PC-9 (cell line): ENCODE measurements around the gene MYO6. TPM values are rescaled to one million over a fixed set of nuclear protein-coding genes. Genes with fewer than 3 reads are reported as not detected.

Experiments used
- BruUV-seq: library from RNA; stranded (reverse); fragments of 400-500 nt; replicated peaks from 2 replicates; lab custom pipeline; 2021; lab: Mats Ljungman, UMichigan
- CTCF ChIA-PET: fragments of 300-600 bp; sonication (Branson Sonifier 250); formaldehyde crosslinking; loops from one replicate; lab custom pipeline; 2022; ENCODE audit warnings: antibody characterized with exemption; lab: Charles Lee
- POLR2A ChIA-PET: fragments of 300-600 bp; sonication (Branson Sonifier 250); formaldehyde crosslinking; loops from one replicate; lab custom pipeline; 2022; ENCODE audit warnings: antibody characterized with exemption; ENCODE audit not compliant: unreplicated experiment; lab: Charles Lee
- DNase-seq, 2 experiments: peaks; one replicate each; pipeline versions ENCODE4 v3.0.0 to v3.0.0-alpha.2; 2015 to 2022; ENCODE audit warnings: mixed read lengths in 1 of 2
- H2AFZ ChIP-seq: fragments of 200-600 bp; sonication (generic); 2 replicates; pipeline ENCODE4 v1.8.1; 2017; ENCODE audit warnings: antibody characterized with exemption
- H3F3A ChIP-seq: fragments of 200-600 bp; sonication (generic); 2 replicates; pipeline ENCODE4 v1.8.1; 2017; ENCODE audit warnings: antibody characterized with exemption, mild to moderate bottlenecking, low read depth; ENCODE audit not compliant: insufficient read depth
- H3K27ac ChIP-seq: fragments of 200-600 bp; sonication (generic); 2 replicates; pipeline ENCODE4 v1.6.1; 2016; ENCODE audit warnings: mixed run types
- H3K27me3 ChIP-seq: fragments of 200-600 bp; sonication (generic); 2 replicates; pipeline ENCODE4 v1.6.1; 2016; ENCODE audit warnings: low read depth, mixed run types; ENCODE audit not compliant: insufficient read depth
- H3K36me3 ChIP-seq: fragments of 200-600 bp; sonication (generic); 2 replicates; pipeline ENCODE4 v1.6.1; 2016; ENCODE audit warnings: low read depth, mixed run types
- H3K4me1 ChIP-seq: fragments of 200-600 bp; sonication (generic); replicated peaks from 2 replicates; pipeline ENCODE4 v1.6.1; 2016; ENCODE audit warnings: mixed run types; ENCODE audit not compliant: insufficient read depth
- H3K4me2 ChIP-seq: fragments of 200-600 bp; sonication (generic); 2 replicates; pipeline ENCODE4 v1.6.1; 2017; ENCODE audit warnings: mixed run types
- H3K4me3 ChIP-seq: fragments of 200-600 bp; sonication (generic); 2 replicates; pipeline ENCODE4 v1.6.1; 2016; ENCODE audit warnings: mixed run types
- H3K79me2 ChIP-seq: fragments of 200-600 bp; sonication (generic); 2 replicates; pipeline ENCODE4 v1.6.1; 2017; ENCODE audit warnings: low read depth, mixed run types
- H3K9me2 ChIP-seq: fragments of 200-600 bp; sonication (generic); 2 replicates; pipeline ENCODE4 v1.8.1; 2017; ENCODE audit warnings: mild to moderate bottlenecking; ENCODE audit not compliant: insufficient read depth
- H3K9me3 ChIP-seq: fragments of 200-600 bp; sonication (generic); 2 replicates; pipeline ENCODE4 v1.8.1; 2016; ENCODE audit warnings: low read depth; ENCODE audit not compliant: insufficient read depth
- H4K20me1 ChIP-seq: fragments of 200-600 bp; sonication (generic); 2 replicates; pipeline ENCODE4 v1.8.1; 2017; ENCODE audit not compliant: insufficient read depth
- CTCF ChIP-seq: fragments of 200-600 bp; sonication (generic); conservative IDR thresholded peaks from 2 replicates; pipeline ENCODE4 v1.6.1; 2017; ENCODE audit warnings: mixed run types, antibody characterized with exemption, mild to moderate bottlenecking, moderate library complexity
- EZH2 ChIP-seq: fragments of 200-600 bp; sonication (generic); IDR thresholded peaks from 2 replicates; pipeline ENCODE4 v1.8.0; 2017; ENCODE audit warnings: antibody characterized with exemption, low read depth
- intact Hi-C: fragments of 100-400 bp; cut with micrococcal nuclease; formaldehyde crosslinking; loops from one replicate; pipeline ENCODE4 v1.10.0; 2022; ENCODE audit not compliant: unreplicated experiment
- total RNA-seq: library from RNA; stranded (reverse); gene quantifications from 2 replicates; pipeline ENCODE4 v1.2.3, GENCODE V29; 2021

Gene MYO6
- total RNA-seq, 1 experiment from 2014 or later = 93.0 TPM

- no peaks in the 10 kb centered on the region for H3K9me3 ChIP-seq
Measured at GRCh38 chr6:75788894-75789293, 39.9 kb downstream of the MYO6 start.

GRCh38 chr6:75791881-75792280 lies 42.8 kb downstream of the MYO6 start:
- H2AFZ ChIP-seq = no peak overlapping the region
- H3K4me1 ChIP-seq = no peaks in the 10 kb centered on the region
- ChIA-PET POLR2A (no interaction called here), CTCF (no interaction called here)
- intact Hi-C loops = loop anchor here (1.0 kb wide), 1 partner anchor 13 kb away; no protein-coding TSS in a partner anchor
- no peak overlapping the region for H3K27ac ChIP-seq
- no peak overlapping the region for H3K4me3 ChIP-seq
- H3K36me3 ChIP-seq = no peaks in the 10 kb centered on the region; the same call in 1 of the 2 replicates
- peaks cover 45% of the 10 kb centered on the region for H3K79me2 ChIP-seq
- H3K4me2 ChIP-seq = no peak overlapping the region
- H3F3A ChIP-seq = peaks cover 7% of the 10 kb centered on the region; the same call in 1 of the 2 replicates
- no peaks in the 10 kb centered on the region for H3K9me3 ChIP-seq
- no peaks in the 10 kb centered on the region for H3K9me2 ChIP-seq
- no peak for DNase-seq
- H4K20me1 ChIP-seq = no peaks in the 10 kb centered on the region; the same call in 1 of the 2 replicates
- TF ChIP-seq CTCF = no peak
- no peak for TF ChIP-seq EZH2
- no peaks in the 10 kb centered on the region for H3K27me3 ChIP-seq
- BruUV-seq = no TSS peak

More at GRCh38 chr6:75788894-75789293, 39.9 kb downstream of the MYO6 start:
- no peak overlapping the region for H2AFZ ChIP-seq
- intact Hi-C loops = no loop called here
- TF ChIP-seq EZH2 = no peak
- no peak for TF ChIP-seq CTCF
- H3K9me2 ChIP-seq = no peaks in the 10 kb centered on the region
- no peaks in the 10 kb centered on the region for H3K4me1 ChIP-seq
- H3K27ac ChIP-seq = no peak overlapping the region
- ChIA-PET CTCF (no interaction called here), POLR2A (no interaction called here)
- H3K4me2 ChIP-seq = no peak overlapping the region
- no peak overlapping the region for H3K4me3 ChIP-seq
- no peak for DNase-seq
- peaks cover 9% of the 10 kb centered on the region; the same call in 1 of the 2 replicates for H3F3A ChIP-seq
- no peaks in the 10 kb centered on the region for H3K27me3 ChIP-seq
- BruUV-seq = no TSS peak
- H3K36me3 ChIP-seq = no peaks in the 10 kb centered on the region; the same call in 1 of the 2 replicates
- peaks cover 31% of the 10 kb centered on the region for H3K79me2 ChIP-seq
- peaks cover 3% of the 10 kb centered on the region; the same call in 1 of the 2 replicates for H4K20me1 ChIP-seq

GRCh38 chr6:75794351-75794846 lies 45.4 kb downstream of the MYO6 start:
- TF ChIP-seq EZH2 (no peak), CTCF (no peak)
- CTCF ChIA-PET = no interaction called here
- H3K4me3 ChIP-seq = no peak overlapping the region

More at GRCh38 chr6:75794351-75794846, 45.4 kb downstream of the MYO6 start:
- Histone ChIP-seq H3K27ac (no peak overlapping the region), H3F3A (peaks cover 3% of the 10 kb centered on the region; the same call in 1 of the 2 replicates), H3K4me2 (no peak overlapping the region), H3K36me3 (no peaks in the 10 kb centered on the region), H3K9me3 (no peaks in the 10 kb centered on the region), H2AFZ (no peak overlapping the region), H4K20me1 (no peaks in the 10 kb centered on the region; the same call in 1 of the 2 replicates), H3K4me1 (no peaks in the 10 kb centered on the region), H3K27me3 (no peaks in the 10 kb centered on the region), H3K79me2 (peaks cover 42% of the 10 kb centered on the region), H3K9me2 (no peaks in the 10 kb centered on the region)
- no TSS peak for BruUV-seq
- POLR2A ChIA-PET = interaction anchor here (0.7 kb wide), 1 partner anchor 63 kb away, joined by 10 read pairs; no protein-coding TSS in a partner anchor
- DNase-seq = no peak
- intact Hi-C loops = no loop called here
